Prostate gland (tissue), 2 donors: ENCODE data around the gene SULT1C4. TPM values are rescaled to one million over a fixed set of nuclear protein-coding genes. Genes with fewer than 3 reads are reported as not detected.

Experiments
- DNase-seq: peaks from one replicate; pipeline ENCODE4 v3.0.0-alpha.2; 2019; ENCODE audit warnings: low spot score
- H3K27ac ChIP-seq, 2 donors: fragments of 200-600 bp; sonication (generic); 2 replicates each; pipeline ENCODE4 v1.5.1; 2017 to 2019
- H3K27me3 ChIP-seq: fragments of 200-600 bp; sonication (generic); replicated peaks from 2 replicates; pipeline ENCODE4 v1.5.1; 2019; ENCODE audit not compliant: insufficient read depth
- H3K36me3 ChIP-seq, 2 donors: fragments of 200-600 bp; sonication (generic); 1 replicate in 1 of 2; 2 replicates in 1 of 2; pipeline versions ENCODE4 v1.5.1 to v1.8.1; 2017 to 2019
- H3K4me1 ChIP-seq: fragments of 200-600 bp; sonication (generic); replicated peaks from 2 replicates; pipeline ENCODE4 v1.5.1; 2019
- H3K4me3 ChIP-seq, 2 donors: fragments of 200-600 bp; sonication (generic); 2 replicates each; pipeline ENCODE4 v1.5.1; 2017 to 2019
- H3K9me3 ChIP-seq: fragments of 200-600 bp; sonication (generic); 2 replicates; pipeline ENCODE4 v1.5.1; 2017
- CTCF ChIP-seq, 4 experiments: fragments of 200-600 bp in 2 of 4; fragments of 450-650 bp in 2 of 4; sonication (generic) in 2 of 4; IDR thresholded peaks; 1 replicate in 3 of 4; 2 replicates in 1 of 4; pipeline ENCODE4 v1.5.1; 2016 to 2019; ENCODE audit warnings: antibody characterized with exemption in 4 of 4, mild to moderate bottlenecking in 2 of 4, moderate library complexity in 2 of 4
- POLR2A ChIP-seq: fragments of 450-650 bp; IDR thresholded peaks from one replicate; pipeline ENCODE4 v1.6.1; 2016; ENCODE audit warnings: antibody characterized with exemption, mild to moderate bottlenecking
- POLR2AphosphoS5 ChIP-seq: sonication (generic); formaldehyde crosslinking; IDR thresholded peaks from one replicate; pipeline ENCODE4 v1.6.1; 2017; ENCODE audit warnings: antibody characterized with exemption
- WGBS: methylation state at CpG from one replicate; pipeline ENCODE4 v1.1.5; 2018; 5-methylcytosine and 5-hydroxymethylcytosine counted together
- intact Hi-C: fragments of 100-400 bp; cut with DNase I; formaldehyde crosslinking; loops from one replicate; pipeline ENCODE4 v1.14.2; 2022
- total RNA-seq, 2 donors: library from RNA; depleted of rRNA; stranded (reverse); fragments of >200 nt; gene quantifications; one replicate each; pipeline ENCODE4 v1.1.0, GENCODE V29; 2016

The SULT1C4 gene
- total RNA-seq, 2 donors from 2014 or later, result 2.2 TPM; not detected in 1

- Histone ChIP-seq H3K27ac (no peak overlapping the region), H3K9me3 (no peaks in the 10 kb centered on the region), H3K4me3 (no peak overlapping the region), H3K27me3 (no peaks in the 10 kb centered on the region), H3K4me1 (no peaks in the 10 kb centered on the region), H3K36me3 (no peaks in the 10 kb centered on the region)
- intact Hi-C loops, result no loop called here
- 89% methylated on average over 6 of the region's 6 CpGs for WGBS
- DNase-seq, result no peak
- TF ChIP-seq CTCF (IDR thresholded peaks at IDR 0.05), result no peak
- no peak for TF ChIP-seq POLR2AphosphoS5
- TF ChIP-seq POLR2A, result no peak
These were observed 13.0 kb upstream of the SULT1C4 start for GRCh38 chr2:108364676-108365297.

GRCh38 chr2:108365656-108366055 lies 12.1 kb upstream of the SULT1C4 start:
- Histone ChIP-seq H3K4me1 (no peaks in the 10 kb centered on the region), H3K9me3 (no peaks in the 10 kb centered on the region), H3K27me3 (no peaks in the 10 kb centered on the region), H3K4me3 (no peak overlapping the region), H3K36me3 (no peaks in the 10 kb centered on the region), H3K27ac (no peak overlapping the region)
- DNase-seq, result no peak
- TF ChIP-seq CTCF (IDR thresholded peaks at IDR 0.05), result no peak
- no peak for TF ChIP-seq POLR2AphosphoS5
- no peak for TF ChIP-seq POLR2A
- intact Hi-C loops, result no loop called here
- 78% methylated on average over 3 of the region's 3 CpGs for WGBS

GRCh38 chr2:108367014-108367413 lies 10.7 kb upstream of the SULT1C4 start:
- DNase-seq, result no peak
- intact Hi-C loops, result no loop called here
- H3K9me3 ChIP-seq, result no peaks in the 10 kb centered on the region
- H3K4me1 ChIP-seq, result no peaks in the 10 kb centered on the region
- H3K36me3 ChIP-seq, result no peaks in the 10 kb centered on the region
- 94% methylated on average over 1 of the region's 1 CpG for WGBS
- no peak overlapping the region for H3K4me3 ChIP-seq
- no peak overlapping the region for H3K27ac ChIP-seq
- TF ChIP-seq POLR2A (no peak), POLR2AphosphoS5 (no peak), CTCF (IDR thresholded peaks at IDR 0.05) (no peak)
- H3K27me3 ChIP-seq, result no peaks in the 10 kb centered on the region

- DNase-seq, result no peak
- Histone ChIP-seq H3K9me3 (no peaks in the 10 kb centered on the region), H3K4me1 (no peaks in the 10 kb centered on the region), H3K4me3 (no peak overlapping the region), H3K36me3 (no peaks in the 10 kb centered on the region), H3K27me3 (no peaks in the 10 kb centered on the region), H3K27ac (no peak overlapping the region)
- TF ChIP-seq POLR2A, result no peak
- WGBS, result 15% methylated on average over 2 of the region's 2 CpGs
- intact Hi-C loops, result no loop called here
These were observed 10.1 kb upstream of the SULT1C4 start for GRCh38 chr2:108367561-108368175.

GRCh38 chr2:108369153-108369552 lies 8.6 kb upstream of the SULT1C4 start:
- no peaks in the 10 kb centered on the region for H3K27me3 ChIP-seq
- no peaks in the 10 kb centered on the region for H3K4me1 ChIP-seq
- H3K27ac ChIP-seq, result no peak overlapping the region
- intact Hi-C loops, result no loop called here
- H3K9me3 ChIP-seq, result no peaks in the 10 kb centered on the region
- no peaks in the 10 kb centered on the region for H3K36me3 ChIP-seq
- no peak overlapping the region for H3K4me3 ChIP-seq
- WGBS, result 88% methylated on average over 2 of the region's 2 CpGs
- no peak for TF ChIP-seq CTCF (IDR thresholded peaks at IDR 0.05)
- no peak for TF ChIP-seq POLR2A
- no peak for TF ChIP-seq POLR2AphosphoS5
- DNase-seq, result no peak
